Measurements from ENCODE around the gene EFCAB6.

DNA sequence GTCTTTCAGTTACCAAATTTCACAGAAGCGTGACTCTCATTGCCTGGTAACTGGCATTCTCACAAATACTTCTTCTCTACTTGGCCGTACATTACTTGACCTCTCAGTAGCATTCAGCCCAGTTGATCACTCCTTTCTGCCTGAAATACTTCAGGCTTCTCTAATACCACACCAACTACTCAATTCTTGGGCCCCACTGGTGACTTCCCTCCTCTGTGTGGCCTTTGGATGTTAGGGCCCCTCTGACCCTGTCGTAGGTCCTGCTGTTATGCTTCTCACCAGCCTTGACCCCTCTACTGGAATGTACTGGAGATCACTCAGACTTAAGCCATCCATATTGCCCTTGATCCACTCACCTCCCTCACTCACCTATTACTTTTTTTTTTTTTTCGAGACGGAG, 2.2 kb upstream of the EFCAB6 start:
- TF ChIP-seq POLR2A (IDR thresholded peaks at IDR 0.05), result no peak
- TF ChIP-seq, protein P1, sequence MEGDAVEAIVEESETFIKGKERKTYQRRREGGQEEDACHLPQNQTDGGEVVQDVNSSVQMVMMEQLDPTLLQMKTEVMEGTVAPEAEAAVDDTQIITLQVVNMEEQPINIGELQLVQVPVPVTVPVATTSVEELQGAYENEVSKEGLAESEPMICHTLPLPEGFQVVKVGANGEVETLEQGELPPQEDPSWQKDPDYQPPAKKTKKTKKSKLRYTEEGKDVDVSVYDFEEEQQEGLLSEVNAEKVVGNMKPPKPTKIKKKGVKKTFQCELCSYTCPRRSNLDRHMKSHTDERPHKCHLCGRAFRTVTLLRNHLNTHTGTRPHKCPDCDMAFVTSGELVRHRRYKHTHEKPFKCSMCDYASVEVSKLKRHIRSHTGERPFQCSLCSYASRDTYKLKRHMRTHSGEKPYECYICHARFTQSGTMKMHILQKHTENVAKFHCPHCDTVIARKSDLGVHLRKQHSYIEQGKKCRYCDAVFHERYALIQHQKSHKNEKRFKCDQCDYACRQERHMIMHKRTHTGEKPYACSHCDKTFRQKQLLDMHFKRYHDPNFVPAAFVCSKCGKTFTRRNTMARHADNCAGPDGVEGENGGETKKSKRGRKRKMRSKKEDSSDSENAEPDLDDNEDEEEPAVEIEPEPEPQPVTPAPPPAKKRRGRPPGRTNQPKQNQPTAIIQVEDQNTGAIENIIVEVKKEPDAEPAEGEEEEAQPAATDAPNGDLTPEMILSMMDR (IDR thresholded peaks at IDR 0.05), result no peak

All from adrenal gland (tissue), 5 donors.